PC-9 (cell line): Measurements from ENCODE around the gene AFG1L.

Experiments
- EZH2 ChIP-seq: fragments of 200-600 bp; sonication (generic); IDR thresholded peaks from 2 replicates; pipeline ENCODE4 v1.8.0; 2017; ENCODE audit warnings: antibody characterized with exemption, low read depth
- TF ChIP-seq, protein P1 (sequence below): fragments of 200-600 bp; sonication (generic); conservative IDR thresholded peaks from 2 replicates; pipeline ENCODE4 v1.6.1; 2017; ENCODE audit warnings: mixed run types, antibody characterized with exemption, mild to moderate bottlenecking, moderate library complexity

DNA sequence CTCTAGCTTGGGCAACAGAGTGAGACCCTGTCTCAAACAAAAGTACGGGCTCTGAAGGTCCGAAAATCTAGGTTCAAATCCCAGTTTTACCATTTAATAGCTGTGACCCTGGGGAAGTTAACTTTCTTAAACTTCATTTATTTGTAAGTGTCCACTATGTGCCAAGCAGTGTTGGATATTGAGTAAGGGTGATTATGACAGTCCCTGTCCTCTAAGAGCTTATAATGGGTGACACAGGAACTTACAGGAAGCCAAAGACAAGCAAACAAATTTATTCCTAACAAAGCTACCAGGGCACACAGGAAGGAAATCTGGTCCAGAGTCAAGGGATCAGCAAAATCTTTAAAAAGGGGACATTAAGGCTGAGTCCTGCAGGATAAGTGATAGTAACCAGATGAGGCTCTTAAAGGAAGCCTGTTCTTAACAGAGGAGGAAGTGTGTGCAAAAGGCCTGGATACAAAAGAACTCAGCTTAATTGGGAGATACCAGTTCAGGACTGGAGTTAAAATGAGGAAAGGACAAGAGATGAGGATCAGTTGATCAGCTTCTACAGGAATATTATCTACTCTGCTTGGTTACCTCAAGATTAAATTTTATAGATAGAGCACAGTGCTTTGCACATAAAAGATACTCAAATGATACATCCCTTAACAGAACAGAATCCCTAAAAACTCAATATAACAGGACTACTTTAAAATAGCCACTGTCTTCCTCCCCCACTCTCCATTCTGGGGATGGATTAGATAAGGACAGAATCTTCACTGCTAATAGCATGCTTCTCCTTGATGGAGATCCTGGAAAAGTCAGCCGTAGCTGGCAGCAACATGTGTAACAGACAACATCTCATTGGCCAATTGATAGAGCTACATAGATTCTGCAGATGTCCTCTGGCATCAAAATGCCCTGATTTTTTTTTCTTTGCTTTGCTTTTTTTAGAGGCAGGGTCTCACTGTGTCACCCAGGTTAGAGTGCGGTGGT, 40.1 kb upstream of the AFG1L start:
- TF ChIP-seq, protein P1, sequence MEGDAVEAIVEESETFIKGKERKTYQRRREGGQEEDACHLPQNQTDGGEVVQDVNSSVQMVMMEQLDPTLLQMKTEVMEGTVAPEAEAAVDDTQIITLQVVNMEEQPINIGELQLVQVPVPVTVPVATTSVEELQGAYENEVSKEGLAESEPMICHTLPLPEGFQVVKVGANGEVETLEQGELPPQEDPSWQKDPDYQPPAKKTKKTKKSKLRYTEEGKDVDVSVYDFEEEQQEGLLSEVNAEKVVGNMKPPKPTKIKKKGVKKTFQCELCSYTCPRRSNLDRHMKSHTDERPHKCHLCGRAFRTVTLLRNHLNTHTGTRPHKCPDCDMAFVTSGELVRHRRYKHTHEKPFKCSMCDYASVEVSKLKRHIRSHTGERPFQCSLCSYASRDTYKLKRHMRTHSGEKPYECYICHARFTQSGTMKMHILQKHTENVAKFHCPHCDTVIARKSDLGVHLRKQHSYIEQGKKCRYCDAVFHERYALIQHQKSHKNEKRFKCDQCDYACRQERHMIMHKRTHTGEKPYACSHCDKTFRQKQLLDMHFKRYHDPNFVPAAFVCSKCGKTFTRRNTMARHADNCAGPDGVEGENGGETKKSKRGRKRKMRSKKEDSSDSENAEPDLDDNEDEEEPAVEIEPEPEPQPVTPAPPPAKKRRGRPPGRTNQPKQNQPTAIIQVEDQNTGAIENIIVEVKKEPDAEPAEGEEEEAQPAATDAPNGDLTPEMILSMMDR = no peak
- TF ChIP-seq EZH2 = no peak
